Liver (tissue), 9 donors: ENCODE results near the gene GNG12. TPM values are rescaled to one million over a fixed set of nuclear protein-coding genes. Genes with fewer than 3 reads are reported as not detected.

Source experiments
- DNase-seq: peaks from one replicate; pipeline ENCODE4 v3.0.0-alpha.2; 2017; ENCODE audit warnings: low spot score
- H3K27ac ChIP-seq, 2 donors: one replicate each; pipeline ENCODE4 v1.7.0; 2013; ENCODE audit warnings: inconsistent platforms in 2 of 2, low read length in 2 of 2, control low read depth in 1 of 2, low read depth in 1 of 2, mild to moderate bottlenecking in 1 of 2
- H3K27me3 ChIP-seq, 4 donors: one replicate each; pipeline versions ENCODE4 v1.6.1 to v1.7.0; 2013; ENCODE audit warnings: low read length in 3 of 4, inconsistent platforms in 1 of 4, mild to moderate bottlenecking in 1 of 4, moderate library complexity in 1 of 4; ENCODE audit not compliant: control insufficient read depth in 4 of 4, insufficient read depth in 4 of 4
- H3K36me3 ChIP-seq, 4 donors: one replicate each; pipeline versions ENCODE4 v1.6.1 to v1.7.0; 2013; ENCODE audit warnings: low read length in 3 of 4, mild to moderate bottlenecking in 3 of 4, low read depth in 1 of 4, moderate library complexity in 1 of 4; ENCODE audit not compliant: control insufficient read depth in 4 of 4, insufficient read depth in 3 of 4
- H3K4me1 ChIP-seq, 4 donors: one replicate each; pipeline versions ENCODE4 v1.6.1 to v1.7.0; 2013; ENCODE audit warnings: low read length in 3 of 4, mild to moderate bottlenecking in 3 of 4, moderate library complexity in 1 of 4; ENCODE audit not compliant: control insufficient read depth in 4 of 4, insufficient read depth in 4 of 4
- H3K4me3 ChIP-seq, 3 donors: one replicate each; pipeline versions ENCODE4 v1.6.1 to v1.7.0; 2013; ENCODE audit warnings: low read length in 3 of 3, control low read depth in 1 of 3, low read depth in 1 of 3, mild to moderate bottlenecking in 1 of 3
- H3K9ac ChIP-seq, 2 donors: one replicate each; pipeline ENCODE4 v1.7.0; 2013; ENCODE audit warnings: low read length in 2 of 2, mild to moderate bottlenecking in 2 of 2, moderate library complexity in 2 of 2, control low read depth in 1 of 2, low read depth in 1 of 2
- H3K9me3 ChIP-seq, 4 donors: one replicate each; pipeline versions ENCODE4 v1.6.1 to v1.7.0; 2013; ENCODE audit warnings: low read length in 3 of 4; ENCODE audit not compliant: control insufficient read depth in 4 of 4
- ATF3 ChIP-seq: IDR thresholded peaks from 2 replicates; pipeline ENCODE4 v1.6.1; 2016; ENCODE audit warnings: antibody characterized with exemption
- CTCF ChIP-seq: fragments of 150-350 bp; IDR thresholded peaks from 2 replicates; pipeline ENCODE4 v1.5.1; 2017; ENCODE audit warnings: improper control_type of control experiment, low read depth, low read length; ENCODE audit not compliant: missing input control
- EGR1 ChIP-seq, 2 donors: IDR thresholded peaks; 2 replicates each; pipeline ENCODE4 v1.6.1; 2016 to 2018; ENCODE audit warnings: antibody characterized with exemption in 2 of 2, low read depth in 2 of 2
- FOXA1 ChIP-seq: IDR thresholded peaks from 2 replicates; pipeline ENCODE4 v1.6.1; 2016; ENCODE audit warnings: antibody characterized with exemption
- FOXA2 ChIP-seq: IDR thresholded peaks from 2 replicates; pipeline ENCODE4 v1.6.1; 2016; ENCODE audit warnings: antibody characterized with exemption
- GABPA ChIP-seq, 2 donors: IDR thresholded peaks in 1 of 2; conservative IDR thresholded peaks in 1 of 2; 2 replicates each; pipeline ENCODE4 v1.6.1; 2016; ENCODE audit warnings: antibody characterized with exemption in 2 of 2, mild to moderate bottlenecking in 1 of 2, moderate library complexity in 1 of 2
- HNF4A ChIP-seq, 2 donors: conservative IDR thresholded peaks; 2 replicates each; pipeline ENCODE4 v1.6.1; 2016; ENCODE audit warnings: antibody characterized with exemption in 2 of 2, mild to moderate bottlenecking in 2 of 2
- HNF4G ChIP-seq: IDR thresholded peaks from 2 replicates; pipeline ENCODE4 v1.6.1; 2016; ENCODE audit warnings: antibody characterized with exemption
- JUND ChIP-seq, 2 donors: IDR thresholded peaks; 2 replicates each; pipeline ENCODE4 v1.6.1; 2016; ENCODE audit warnings: antibody characterized with exemption in 2 of 2
- MAX ChIP-seq: IDR thresholded peaks from 2 replicates; pipeline ENCODE4 v1.6.1; 2016; ENCODE audit warnings: antibody characterized with exemption
- NR2F2 ChIP-seq: IDR thresholded peaks from 2 replicates; pipeline ENCODE4 v1.6.1; 2016; ENCODE audit warnings: antibody characterized with exemption
- RAD21 ChIP-seq, 2 donors: IDR thresholded peaks; 2 replicates each; pipeline ENCODE4 v1.6.1; 2016; ENCODE audit warnings: antibody characterized with exemption in 2 of 2, mild to moderate bottlenecking in 2 of 2
- REST ChIP-seq: IDR thresholded peaks from 2 replicates; pipeline ENCODE4 v1.6.1; 2016; ENCODE audit warnings: antibody characterized with exemption, mild to moderate bottlenecking
- RXRA ChIP-seq, 2 donors: IDR thresholded peaks; 2 replicates each; pipeline ENCODE4 v1.6.1; 2017 to 2018; ENCODE audit warnings: antibody characterized with exemption in 2 of 2, mild to moderate bottlenecking in 1 of 2
- SP1 ChIP-seq: IDR thresholded peaks from 2 replicates; pipeline ENCODE4 v1.6.1; 2018; ENCODE audit warnings: antibody characterized with exemption, mild to moderate bottlenecking
- TAF1 ChIP-seq: conservative IDR thresholded peaks from 2 replicates; pipeline ENCODE4 v1.6.1; 2016; ENCODE audit warnings: antibody characterized with exemption, mild to moderate bottlenecking
- YY1 ChIP-seq: IDR thresholded peaks from 2 replicates; pipeline ENCODE4 v1.6.1; 2016; ENCODE audit warnings: antibody characterized with exemption, mild to moderate bottlenecking
- ZBTB33 ChIP-seq: IDR thresholded peaks from 2 replicates; pipeline ENCODE4 v1.6.1; 2016; ENCODE audit warnings: antibody characterized with exemption
- WGBS: extraction: QIAGEN DNeasy Blood & Tissue Kit; methylation state at CpG from one replicate; pipeline ENCODE4 v1.1.7; 2013; 5-methylcytosine and 5-hydroxymethylcytosine counted together
- polyA plus RNA-seq, 2 donors: library from polyadenylated mRNA; stranded (reverse) in 1 of 2; unstranded in 1 of 2; fragments of 200-250 nt in 1 of 2; fragments of >200 nt in 1 of 2; fragmentation: Nextera tagmentation in 1 of 2; extraction: Ambion mirVana in 1 of 2; gene quantifications; one replicate each; pipeline versions ENCODE4 v1.2.1 to v1.2.3, GENCODE V29; 2013 to 2015
- total RNA-seq, 2 donors: library from RNA; depleted of rRNA; stranded (reverse); fragments of >200 nt; gene quantifications; one replicate each; pipeline ENCODE4 v1.2.3, GENCODE V29; 2014
- donor health status: healthy.
- donor health status: healthy.
- donor health status: healthy.
- donor health status: healthy.
- donor health status: healthy.

Gene GNG12
- total and polyA plus RNA-seq, 4 donors: 15.4 to 26.1 (median 19.7) TPM

GRCh38 chr1:67690411-67690810, 142.9 kb downstream of the GNG12 start:
- Histone ChIP-seq H3K9ac (no peak overlapping the region), H3K4me1 (peaks cover 0 to 14% (median 7%) of the 10 kb centered on the region in 4 donors), H3K4me3 (no peak overlapping the region), H3K9me3 (no peaks in the 10 kb centered on the region), H3K36me3 (peaks cover 5 to 13% (median 8%) of the 10 kb centered on the region in 4 donors), H3K27me3 (no peaks in the 10 kb centered on the region), H3K27ac (no peak overlapping the region)
- no peak for DNase-seq
- WGBS: 60% methylated on average over 2 of the region's 2 CpGs
- TF ChIP-seq EGR1 (IDR thresholded peaks at IDR 0.05; ENCODE audit: low read depth in 2 of 2): no peak
- no peak for TF ChIP-seq RXRA (IDR thresholded peaks at IDR 0.05)
- TF ChIP-seq HNF4A (conservative IDR thresholded peaks at IDR 0.05): no peak
- TF ChIP-seq SP1: no peak
- TF ChIP-seq FOXA2: no peak
- no peak for TF ChIP-seq YY1
- TF ChIP-seq CTCF: no peak
- TF ChIP-seq MAX: no peak
- no peak for TF ChIP-seq NR2F2
- no peak for TF ChIP-seq GABPA (IDR thresholded peaks at IDR 0.05 in 1 of 2, conservative IDR thresholded peaks at IDR 0.05 in 1 of 2)
- TF ChIP-seq RAD21 (IDR thresholded peaks at IDR 0.05): no peak

- no peaks in the 10 kb centered on the region for H3K9me3 ChIP-seq
- H3K4me3 ChIP-seq: no peak overlapping the region
- peaks cover 5 to 13% (median 8%) of the 10 kb centered on the region in 4 donors for H3K36me3 ChIP-seq
- no peak overlapping the region for H3K27ac ChIP-seq
- DNase-seq: no peak
- H3K4me1 ChIP-seq: peaks cover 0 to 14% (median 7%) of the 10 kb centered on the region in 4 donors
- TF ChIP-seq GABPA (IDR thresholded peaks at IDR 0.05 in 1 of 2, conservative IDR thresholded peaks at IDR 0.05 in 1 of 2) (no peak), RAD21 (IDR thresholded peaks at IDR 0.05) (no peak), ZBTB33 (no peak), FOXA2 (no peak), ATF3 (no peak), TAF1 (no peak), FOXA1 (no peak), SP1 (no peak), RXRA (IDR thresholded peaks at IDR 0.05) (no peak), MAX (no peak), JUND (IDR thresholded peaks at IDR 0.05) (no peak), REST (no peak), HNF4A (conservative IDR thresholded peaks at IDR 0.05) (no peak), NR2F2 (no peak), HNF4G (no peak), EGR1 (IDR thresholded peaks at IDR 0.05; ENCODE audit: low read depth in 2 of 2) (no peak), YY1 (no peak), CTCF (no peak)
- no peaks in the 10 kb centered on the region for H3K27me3 ChIP-seq
- H3K9ac ChIP-seq: no peak overlapping the region
Measured at GRCh38 chr1:67690018-67690363, 143.3 kb downstream of the GNG12 start.
